SU-DHL-6 (cell line): Measurements from ENCODE around the gene CUX1.

Experiments used
- EZH2phosphoT487 ChIP-seq: fragments of 200-600 bp; sonication (generic), shearing (Covaris generic); conservative IDR thresholded peaks from 2 replicates; pipeline ENCODE4 v1.6.1; 2018; ENCODE audit warnings: mild to moderate bottlenecking, antibody characterized with exemption, low read length, moderate library complexity, mixed read lengths
- TF ChIP-seq, protein P1 (sequence below): fragments of 200-600 bp; sonication (generic); IDR thresholded peaks from one replicate; pipeline ENCODE4 v1.5.1; 2017; ENCODE audit warnings: antibody characterized with exemption, mild to moderate bottlenecking, low read length, moderate library complexity; ENCODE audit not compliant: insufficient read depth, poor library complexity, severe bottlenecking

DNA sequence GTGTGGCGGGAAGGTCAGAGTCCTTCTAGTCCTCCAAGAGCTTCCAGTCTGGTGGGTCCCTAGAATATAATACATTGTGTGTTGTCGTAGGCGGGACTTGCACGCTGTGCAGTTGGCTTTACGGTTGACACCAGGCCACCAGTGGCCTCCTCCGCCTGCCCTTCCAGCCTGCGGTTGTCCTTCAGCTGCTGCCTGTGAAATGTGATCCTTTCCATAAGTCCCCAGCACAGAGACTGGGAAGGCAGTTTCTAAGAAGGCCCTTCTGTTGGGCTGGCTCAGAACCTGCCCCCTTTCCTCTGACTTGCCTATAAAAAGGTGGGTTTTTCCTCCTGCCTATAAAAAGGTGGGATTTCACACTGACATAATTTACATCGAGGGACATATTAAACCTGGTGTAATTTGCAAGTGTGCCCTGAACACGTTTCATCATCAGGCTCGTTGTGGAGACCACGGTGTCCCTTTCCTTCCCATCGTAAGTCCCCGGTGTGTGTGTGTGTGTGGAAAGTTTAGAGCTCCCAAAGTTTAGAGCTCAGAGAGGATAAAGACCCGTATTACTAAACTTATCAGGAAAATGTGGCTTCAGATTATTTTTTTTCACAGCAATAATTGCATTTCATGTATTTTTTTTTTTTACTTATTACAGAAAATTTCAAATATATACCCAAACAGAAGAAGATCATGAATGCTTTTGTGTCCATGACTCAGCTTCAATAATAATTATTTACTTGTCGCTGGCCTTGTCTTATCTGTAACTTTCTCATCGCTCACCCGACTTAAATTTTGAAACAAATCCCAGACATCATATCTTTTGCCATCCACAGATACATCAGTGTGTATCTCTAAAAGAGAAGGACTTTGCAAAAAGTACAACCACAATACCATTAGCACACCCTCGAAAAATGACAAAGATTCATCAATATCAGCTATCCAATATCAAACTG lies 45.1 kb downstream of the CUX1 start:
- TF ChIP-seq, protein P1, sequence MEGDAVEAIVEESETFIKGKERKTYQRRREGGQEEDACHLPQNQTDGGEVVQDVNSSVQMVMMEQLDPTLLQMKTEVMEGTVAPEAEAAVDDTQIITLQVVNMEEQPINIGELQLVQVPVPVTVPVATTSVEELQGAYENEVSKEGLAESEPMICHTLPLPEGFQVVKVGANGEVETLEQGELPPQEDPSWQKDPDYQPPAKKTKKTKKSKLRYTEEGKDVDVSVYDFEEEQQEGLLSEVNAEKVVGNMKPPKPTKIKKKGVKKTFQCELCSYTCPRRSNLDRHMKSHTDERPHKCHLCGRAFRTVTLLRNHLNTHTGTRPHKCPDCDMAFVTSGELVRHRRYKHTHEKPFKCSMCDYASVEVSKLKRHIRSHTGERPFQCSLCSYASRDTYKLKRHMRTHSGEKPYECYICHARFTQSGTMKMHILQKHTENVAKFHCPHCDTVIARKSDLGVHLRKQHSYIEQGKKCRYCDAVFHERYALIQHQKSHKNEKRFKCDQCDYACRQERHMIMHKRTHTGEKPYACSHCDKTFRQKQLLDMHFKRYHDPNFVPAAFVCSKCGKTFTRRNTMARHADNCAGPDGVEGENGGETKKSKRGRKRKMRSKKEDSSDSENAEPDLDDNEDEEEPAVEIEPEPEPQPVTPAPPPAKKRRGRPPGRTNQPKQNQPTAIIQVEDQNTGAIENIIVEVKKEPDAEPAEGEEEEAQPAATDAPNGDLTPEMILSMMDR = no peak
- TF ChIP-seq EZH2phosphoT487 = no peak
